NCI-H510A treated with DMSO at 0.1 percent for 48 hours (cell line): ENCODE data around the gene COX4I1.

Experiments
- DNase-seq: peaks from one replicate; lab custom pipeline; 2025; lab: John Stamatoyannopoulos, UW

The COX4I1 gene

GRCh38 chr16:85842435-85842834 is 42.9 kb downstream of the COX4I1 start:
- DNase-seq = no peak

- no peak for DNase-seq
Measured at GRCh38 chr16:85842848-85843247, 43.4 kb downstream of the COX4I1 start.

GRCh38 chr16:85843471-85844168 is 44.1 kb downstream of the COX4I1 start:
- DNase-seq = no peak

GRCh38 chr16:85844169-85844481 is 44.6 kb downstream of the COX4I1 start:
- no peak for DNase-seq

GRCh38 chr16:85844786-85845185 is 45.3 kb downstream of the COX4I1 start:
- no peak for DNase-seq

GRCh38 chr16:85845266-85845665 is 45.8 kb downstream of the COX4I1 start:
- no peak for DNase-seq

GRCh38 chr16:85846461-85846860 is 47.0 kb downstream of the COX4I1 start:
- no peak for DNase-seq

GRCh38 chr16:85847036-85847435 is 47.5 kb downstream of the COX4I1 start:
- DNase-seq = no peak

GRCh38 chr16:85847681-85848601 is 48.4 kb downstream of the COX4I1 start:
- no peak for DNase-seq

GRCh38 chr16:85848986-85849385 is 49.5 kb downstream of the COX4I1 start:
- DNase-seq = no peak

- no peak for DNase-seq
Measured at GRCh38 chr16:85849388-85849787, 49.9 kb downstream of the COX4I1 start.

- no peak for DNase-seq
Measured at GRCh38 chr16:85850344-85850880, 50.9 kb downstream of the COX4I1 start.

GRCh38 chr16:85851034-85851785 is 51.7 kb downstream of the COX4I1 start:
- no peak for DNase-seq

GRCh38 chr16:85853547-85854545 is 54.4 kb downstream of the COX4I1 start:
- DNase-seq = no peak

GRCh38 chr16:85854935-85855334 is 55.4 kb downstream of the COX4I1 start:
- no peak for DNase-seq

- DNase-seq = no peak
Measured at GRCh38 chr16:85856079-85856478, 56.6 kb downstream of the COX4I1 start.

GRCh38 chr16:85856585-85856984 is 57.1 kb downstream of the COX4I1 start:
- no peak for DNase-seq
